GM21367 (cell line): ENCODE measurements around the gene HOXB8.

ENCODE experiments used
- ATAC-seq: cut with Tn5 transposase; IDR thresholded peaks from one replicate; pipeline ENCODE4 v1.9.1; 2021; ENCODE audit not compliant: unreplicated experiment

HOXB8 gene

GRCh38 chr17:48624544-48625494 lies 9.7 kb upstream of the HOXB8 start:
- ATAC-seq, result no peak

- no peak for ATAC-seq
These were observed 9.0 kb upstream of the HOXB8 start for GRCh38 chr17:48624118-48624517.

GRCh38 chr17:48623583-48623982 lies 8.5 kb upstream of the HOXB8 start:
- no peak for ATAC-seq

GRCh38 chr17:48622857-48623256 lies 7.8 kb upstream of the HOXB8 start:
- no peak for ATAC-seq

- no peak for ATAC-seq
These were observed 6.6 kb upstream of the HOXB8 start for GRCh38 chr17:48621410-48622392.

- no peak for ATAC-seq
These were observed 5.5 kb upstream of the HOXB8 start for GRCh38 chr17:48620461-48621139.

GRCh38 chr17:48619826-48620449 lies 4.8 kb upstream of the HOXB8 start:
- ATAC-seq, result no peak

- no peak for ATAC-seq
These were observed 3.3 kb upstream of the HOXB8 start for GRCh38 chr17:48618256-48618896.

- no peak for ATAC-seq
These were observed 2.6 kb upstream of the HOXB8 start for GRCh38 chr17:48617471-48618255.

GRCh38 chr17:48616717-48617470 lies 1.8 kb upstream of the HOXB8 start:
- no peak for ATAC-seq

GRCh38 chr17:48615963-48616716 lies 1.0 kb upstream of the HOXB8 start:
- no peak for ATAC-seq

GRCh38 chr17:48613862-48614694 lies 1.0 kb downstream of the HOXB8 start:
- ATAC-seq, result no peak

- ATAC-seq, result no peak
These were observed 2.0 kb downstream of the HOXB8 start for GRCh38 chr17:48612854-48613691.

GRCh38 chr17:48612456-48612853 lies 2.6 kb downstream of the HOXB8 start:
- ATAC-seq, result no peak

- ATAC-seq, result no peak
These were observed 3.2 kb downstream of the HOXB8 start for GRCh38 chr17:48611681-48612455.
